Measurements from ENCODE around the gene ADGRD1.

The ADGRD1 gene

DNA sequence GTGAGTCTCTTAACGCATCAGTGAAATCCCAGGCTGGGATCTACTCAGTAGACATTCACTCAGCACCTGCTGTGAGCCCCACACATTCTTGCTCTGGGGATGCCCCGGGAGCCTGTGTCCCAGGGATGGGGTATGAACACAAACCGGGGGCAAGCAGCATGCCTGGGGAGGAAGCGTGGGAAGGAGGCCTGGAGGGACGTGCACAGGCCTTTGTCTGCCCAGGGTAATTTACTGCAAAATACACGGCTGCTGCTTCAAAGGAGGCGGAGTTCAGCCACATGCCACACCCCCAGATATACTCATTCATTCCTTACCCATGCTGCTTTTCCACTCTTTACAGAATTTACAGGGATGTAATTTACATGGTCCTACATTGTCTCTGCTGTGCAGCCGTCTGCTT is 187.8 kb downstream of the ADGRD1 start:
- no peak for DNase-seq

GRCh38 chr12:131142891-131143657 is 189.4 kb downstream of the ADGRD1 start:
- DNase-seq, result peak; percentile 44 to 53

DNA sequence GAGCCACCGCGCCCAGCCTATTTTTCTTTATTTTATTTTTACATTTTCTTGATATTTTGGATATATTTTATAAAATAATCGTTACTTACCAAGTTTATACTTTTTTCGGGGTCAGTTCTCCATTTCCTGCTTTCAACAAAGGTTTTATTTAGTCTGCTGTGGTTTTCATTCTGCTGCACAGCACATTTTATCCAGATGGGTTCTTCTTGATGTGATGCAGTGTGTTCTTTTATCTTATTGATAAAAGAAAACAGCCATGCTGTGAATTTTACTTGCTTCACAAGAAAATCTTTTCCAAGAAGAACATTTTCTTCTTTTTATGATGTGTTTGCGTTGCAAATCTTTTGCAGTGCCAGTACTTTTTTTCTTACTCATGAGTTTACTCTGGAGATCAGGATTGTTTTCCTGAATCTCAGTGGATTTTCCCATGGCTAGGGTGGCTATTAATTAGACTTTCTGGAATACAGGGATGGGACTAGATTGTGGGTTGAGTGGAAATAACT is 192.5 kb downstream of the ADGRD1 start:
- DNase-seq, result no peak

GRCh38 chr12:131147293-131147692 is 193.6 kb downstream of the ADGRD1 start:
- DNase-seq, result no peak

GRCh38 chr12:131147894-131148293 is 194.2 kb downstream of the ADGRD1 start:
- peak; percentile 49 to 75 for DNase-seq

GRCh38 chr12:131151558-131152345 is 198.0 kb downstream of the ADGRD1 start:
- DNase-seq, result no peak

DNA sequence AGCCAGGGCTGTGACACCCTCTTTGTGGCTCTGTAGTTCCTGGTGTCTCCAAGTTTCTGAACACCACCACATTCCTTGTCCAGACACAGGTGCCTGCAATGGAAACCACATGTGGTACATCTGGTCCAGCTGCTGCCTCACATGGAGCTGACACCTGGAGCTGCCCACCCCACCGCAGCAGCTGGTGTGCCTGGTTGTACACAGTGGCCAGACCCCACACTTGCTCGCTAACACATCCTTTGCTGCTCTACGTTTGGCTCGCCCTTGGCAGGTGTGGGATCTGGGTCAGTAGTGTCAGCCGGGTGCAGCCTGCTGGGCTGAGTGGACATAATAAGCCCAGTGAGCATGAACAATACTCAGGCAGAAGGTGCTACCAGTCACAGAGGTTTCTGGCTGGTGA is 198.9 kb downstream of the ADGRD1 start:
- no peak for DNase-seq

DNA sequence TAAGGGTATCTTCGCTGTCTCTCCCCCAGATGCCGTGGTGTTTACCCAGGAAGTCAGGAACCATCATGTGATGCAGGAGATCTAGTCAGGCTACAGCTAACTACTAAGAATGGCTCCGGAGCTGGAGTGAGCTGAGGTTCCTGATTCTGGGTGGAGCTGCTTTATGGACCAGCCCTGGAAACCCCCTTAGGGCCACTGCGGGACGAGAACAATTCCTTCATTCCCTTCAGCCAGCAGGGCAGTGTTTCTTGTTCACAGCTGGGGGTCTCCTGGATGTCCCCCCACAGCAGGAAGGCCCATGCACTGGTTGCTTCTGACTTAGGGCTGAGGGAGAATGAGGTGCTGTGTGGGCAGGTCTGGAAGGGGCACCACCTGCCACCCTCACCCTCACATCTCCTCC is 199.3 kb downstream of the ADGRD1 start:
- no peak for DNase-seq

GRCh38 chr12:131153956-131154355 is 200.2 kb downstream of the ADGRD1 start:
- no peak for DNase-seq

DNA sequence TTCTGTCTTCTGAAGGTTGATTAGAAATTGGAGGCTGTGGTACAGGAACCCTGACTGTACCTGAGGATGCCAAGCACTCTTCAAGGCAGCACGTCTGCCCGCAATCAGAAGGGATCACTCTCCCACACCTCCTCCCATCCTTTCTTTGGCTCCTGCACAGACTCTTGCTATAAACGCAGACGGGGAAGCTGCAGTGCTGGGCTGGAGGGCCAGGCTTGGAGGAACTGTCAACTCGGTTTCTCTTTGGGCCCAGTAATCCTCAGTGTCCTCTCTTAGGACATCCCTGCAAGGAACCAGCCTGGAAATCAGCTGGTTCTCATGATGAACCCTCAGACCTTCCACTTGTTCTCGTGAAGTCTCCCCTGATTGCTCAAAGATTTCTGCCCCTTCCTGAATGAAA is 201.4 kb downstream of the ADGRD1 start:
- no peak for DNase-seq

DNA sequence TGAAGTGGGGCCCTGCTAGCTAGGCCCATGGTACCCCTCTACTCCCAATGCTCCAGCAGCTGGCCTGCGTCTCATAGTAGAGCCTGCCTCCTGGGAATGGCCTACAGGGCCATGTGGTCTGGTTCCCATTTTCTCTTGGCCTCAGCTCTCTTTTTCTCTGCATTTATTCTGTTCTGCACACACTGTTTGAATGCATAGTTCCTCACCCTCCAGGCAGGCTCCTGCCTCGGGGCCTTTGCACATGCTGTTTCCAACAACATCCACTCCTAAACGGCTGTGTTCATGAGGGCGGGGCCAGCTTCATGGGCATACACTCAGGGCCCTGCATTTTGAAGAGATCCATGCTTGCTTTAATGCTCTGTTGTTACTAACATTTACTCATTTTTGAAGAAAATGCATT is 204.0 kb downstream of the ADGRD1 start:
- no peak for DNase-seq

DNA sequence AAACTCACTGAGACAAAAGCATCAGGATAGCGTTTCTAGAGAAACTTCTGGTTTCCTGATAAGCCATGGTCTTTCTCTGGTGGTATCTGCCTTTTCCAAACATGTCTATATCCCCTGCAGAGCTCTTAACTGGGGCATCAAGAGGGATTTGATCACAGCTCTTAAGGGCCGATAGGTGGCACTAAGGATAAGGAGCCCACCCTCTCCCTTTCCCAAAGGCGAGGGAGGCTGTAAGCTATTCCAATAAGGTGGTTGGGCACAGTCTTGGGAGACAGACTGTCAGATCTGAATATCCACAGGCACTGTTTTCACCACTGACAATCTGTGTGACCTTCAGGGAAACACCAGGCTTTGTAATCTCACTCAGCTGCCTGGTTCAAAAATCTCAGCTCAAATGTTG is 206.0 kb downstream of the ADGRD1 start:
- no peak for DNase-seq

DNA sequence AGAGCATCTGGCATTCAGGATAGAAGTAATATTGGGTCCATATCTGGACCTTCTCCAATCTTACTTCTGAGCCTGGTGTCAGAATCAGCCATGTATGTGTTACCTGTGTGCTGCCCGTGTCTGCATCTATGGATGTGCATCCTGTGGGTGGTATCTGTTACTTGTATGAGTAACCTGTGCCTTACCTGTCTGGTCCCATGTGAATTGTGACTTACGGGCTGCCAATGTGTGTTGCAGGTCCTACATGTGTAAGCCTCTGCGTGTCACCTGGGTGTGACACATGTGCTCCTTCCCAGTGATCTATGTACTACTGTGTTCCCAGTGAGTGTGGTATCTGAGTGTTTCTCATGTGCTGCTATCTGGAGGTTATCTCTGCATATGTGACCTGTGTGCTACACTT is 208.4 kb downstream of the ADGRD1 start:
- no peak for DNase-seq

- DNase-seq, result no peak
Measured at GRCh38 chr12:131163189-131163738, 209.6 kb downstream of the ADGRD1 start.

GRCh38 chr12:131164096-131164872 is 210.6 kb downstream of the ADGRD1 start:
- no peak for DNase-seq

- DNase-seq, result no peak
Measured at GRCh38 chr12:131166717-131167116, 213.0 kb downstream of the ADGRD1 start.

DNA sequence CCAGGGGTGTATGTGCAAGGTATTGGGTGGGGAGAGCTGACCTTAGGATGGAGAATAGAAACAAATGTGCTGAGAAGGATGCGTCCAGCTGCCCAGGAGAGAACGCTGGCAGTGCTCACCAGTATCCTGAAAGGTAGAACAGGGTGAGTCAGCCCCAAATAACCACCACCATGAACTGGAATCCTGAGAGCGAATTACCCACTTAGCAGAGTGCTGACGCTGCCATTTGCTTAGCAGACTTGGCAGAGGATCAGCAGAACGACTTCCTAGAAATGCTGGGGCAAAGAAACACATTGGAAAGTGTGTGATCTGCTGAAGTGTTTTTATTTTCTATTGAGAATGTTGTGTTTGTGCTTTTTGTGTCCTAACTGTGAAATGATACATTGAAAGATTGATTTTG is 213.6 kb downstream of the ADGRD1 start:
- no peak for DNase-seq

GRCh38 chr12:131171029-131171428 is 217.3 kb downstream of the ADGRD1 start:
- no peak for DNase-seq

GRCh38 chr12:131174901-131175300 is 221.2 kb downstream of the ADGRD1 start:
- no peak for DNase-seq

DNA sequence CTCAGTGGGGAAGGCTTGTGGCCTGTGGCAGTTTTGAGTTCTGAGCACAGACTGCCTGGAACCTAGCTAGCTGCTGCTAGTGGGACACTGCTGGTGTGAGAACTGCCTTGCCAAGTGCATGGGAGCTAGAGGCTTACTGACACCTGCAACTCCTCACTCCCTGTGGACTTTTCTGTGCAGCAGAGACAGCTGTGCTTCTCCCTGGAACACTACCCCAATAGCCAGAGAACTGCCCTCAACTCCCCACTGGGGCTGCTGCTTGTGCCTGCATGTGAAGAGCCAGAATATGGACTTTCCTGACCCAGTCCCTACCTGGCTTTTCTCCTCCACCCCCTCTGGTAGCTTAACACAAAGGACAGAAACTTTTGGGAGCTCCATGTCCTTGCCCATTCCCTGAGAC is 222.6 kb downstream of the ADGRD1 start:
- DNase-seq, result no peak

- DNase-seq, result no peak
Measured at GRCh38 chr12:131176926-131177325, 223.2 kb downstream of the ADGRD1 start.

DNA sequence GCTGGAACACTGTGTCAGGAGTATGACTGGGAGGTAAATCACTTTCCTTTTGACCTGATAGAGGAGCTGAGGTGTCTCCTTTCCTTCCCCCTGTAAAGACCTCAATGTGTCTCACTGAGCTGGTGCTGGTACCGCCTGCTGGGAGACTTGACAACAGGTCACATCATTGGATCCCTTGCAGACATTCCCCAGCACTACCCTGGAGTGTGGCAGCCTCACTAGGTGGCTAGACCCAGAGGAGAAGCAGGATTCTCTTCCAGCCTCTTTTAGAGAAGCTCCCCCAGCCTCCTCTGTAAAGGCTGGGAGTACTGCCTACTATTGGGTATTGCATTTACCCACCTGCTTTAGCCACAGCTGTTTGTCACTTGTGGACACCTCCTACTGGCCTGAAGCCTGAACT is 223.9 kb downstream of the ADGRD1 start:
- no peak for DNase-seq

- no peak for DNase-seq
Measured at GRCh38 chr12:131187602-131188001, 233.9 kb downstream of the ADGRD1 start.

Data from Kasumi-1 (cell line).